K562 (cell line): ENCODE results near the gene LDLRAD3. TPM values are rescaled to one million over a fixed set of nuclear protein-coding genes. Genes with fewer than 3 reads are reported as not detected.
A peak's percentile ranks its signal among the peaks of the same experiment; 100 is the strongest.

Experiments
- ATAC-seq: fragments of 200-7000 bp; cut with Tn5 transposase; 3 replicates; pipeline ENCODE4 v1.9.1; 2020; ENCODE audit warnings: moderate library complexity
- BruUV-seq: library from RNA; stranded (reverse); fragments of 400-500 nt; replicated peaks from 2 replicates; lab custom pipeline; 2021; lab: Mats Ljungman, UMichigan
- CTCF ChIA-PET: fragments of 300-600 bp; formaldehyde crosslinking; extraction: SDS; loops from one replicate; lab custom pipeline; 2021; ENCODE audit warnings: low intra/inter-chr PET ratio; lab: Yijun Ruan, JAX
- POLR2A ChIA-PET: fragments of 300-600, 350-650 bp; sonication (Branson Sonifier 250); formaldehyde crosslinking; extraction: SDS; loops from one replicate; lab custom pipeline; 2021; ENCODE audit warnings: antibody characterized with exemption, inconsistent platforms; lab: Yijun Ruan, JAX
- DNase-seq, 4 experiments: peaks; one replicate each; pipeline versions ENCODE4 v3.0.0 to v3.0.0-alpha.2; 2011 to 2018; ENCODE audit warnings: low spot score in 3 of 4, mixed read lengths in 3 of 4; ENCODE audit errors: extremely low read depth in 1 of 4
- FAIRE-seq: peaks from 2 replicates; lab custom pipeline; 2011; peaks lifted over from hg19 to GRCh38; lab: Jason Lieb, UNC
- H2AFZ ChIP-seq: 2 replicates; pipeline ENCODE4 v1.6.0; 2011; ENCODE audit warnings: low read depth, low read length, control low read depth, inconsistent platforms
- H3K27ac ChIP-seq: fragments of 200-600 bp; 3 replicates; pipeline ENCODE4 v1.8.0; 2011; ENCODE audit warnings: low read depth, mild to moderate bottlenecking, control low read depth, inconsistent platforms, low read length, moderate library complexity, mixed read lengths; ENCODE audit errors: extremely low read depth
- H3K27me3 ChIP-seq, 2 experiments: fragments of 300-600 bp in 1 of 2; 2 replicates in 1 of 2; 3 replicates in 1 of 2; pipeline versions ENCODE4 v1.6.0 to v1.8.0; 2011; ENCODE audit warnings: inconsistent platforms in 2 of 2, low read length in 2 of 2, mild to moderate bottlenecking in 1 of 2, mixed read lengths in 1 of 2, moderate library complexity in 1 of 2; ENCODE audit not compliant: control insufficient read depth in 2 of 2, insufficient read depth in 2 of 2
- H3K36me3 ChIP-seq: fragments of 300-600 bp; 3 replicates; pipeline ENCODE4 v1.8.0; 2011; ENCODE audit warnings: mild to moderate bottlenecking, low read length, inconsistent platforms; ENCODE audit not compliant: control insufficient read depth, insufficient read depth
- H3K4me1 ChIP-seq, 2 experiments: fragments of 200-600 bp in 1 of 2; replicated peaks in 1 of 2; 2 replicates in 1 of 2; 3 replicates in 1 of 2; pipeline versions ENCODE4 v1.5.1 to v1.8.0; 2011; ENCODE audit warnings: inconsistent platforms in 2 of 2, low read length in 2 of 2, mild to moderate bottlenecking in 1 of 2, mixed read lengths in 1 of 2, moderate library complexity in 1 of 2; ENCODE audit not compliant: control insufficient read depth in 2 of 2, insufficient read depth in 2 of 2
- H3K4me2 ChIP-seq: 2 replicates; pipeline ENCODE4 v1.6.1; 2011; ENCODE audit warnings: low read length, control low read depth, inconsistent platforms, mixed read lengths; ENCODE audit not compliant: insufficient read depth
- H3K4me3 ChIP-seq: fragments of 200-600 bp; sonication (generic), shearing (Covaris generic); 2 replicates; pipeline ENCODE4 v1.5.1; 2016; ENCODE audit warnings: control low read depth, inconsistent platforms
- H3K79me2 ChIP-seq: fragments of 200-600 bp; 3 replicates; pipeline ENCODE4 v1.8.0; 2011; ENCODE audit warnings: low read length, inconsistent platforms; ENCODE audit not compliant: control insufficient read depth, insufficient read depth
- H3K9ac ChIP-seq, 2 experiments: 2 replicates each; pipeline versions ENCODE4 v1.6.0 to v1.6.1; 2011; ENCODE audit warnings: low read depth in 2 of 2, low read length in 2 of 2, control low read depth in 1 of 2, inconsistent platforms in 1 of 2, mild to moderate bottlenecking in 1 of 2, mixed read lengths in 1 of 2; ENCODE audit not compliant: insufficient read depth in 1 of 2
- H3K9me1 ChIP-seq: one replicate; pipeline ENCODE4 v1.6.0; 2011; ENCODE audit warnings: inconsistent platforms, mild to moderate bottlenecking, low read length, moderate library complexity; ENCODE audit not compliant: control insufficient read depth, insufficient read depth
- H3K9me3 ChIP-seq: replicated peaks from 2 replicates; pipeline ENCODE4 v1.5.1; 2011; ENCODE audit warnings: low read depth, low read length, inconsistent platforms; ENCODE audit not compliant: control insufficient read depth, insufficient read depth
- H4K20me1 ChIP-seq: replicated peaks from 2 replicates; pipeline ENCODE4 v1.6.1; 2011; ENCODE audit warnings: low read length, inconsistent platforms, mixed read lengths; ENCODE audit not compliant: control insufficient read depth, insufficient read depth
- CEBPB ChIP-seq: fragments of 450-650 bp; IDR thresholded peaks from 2 replicates; pipeline ENCODE4 v1.6.1; 2016; ENCODE audit warnings: missing genetic modification characterization, missing compliant biosample characterization
- GATA2 ChIP-seq: sonication (generic); formaldehyde crosslinking; IDR thresholded peaks from 2 replicates; pipeline ENCODE4 v1.4.0; 2020; ENCODE audit warnings: mild to moderate bottlenecking, missing genetic modification reagents
- JUNB ChIP-seq: fragments of 450-650 bp; formaldehyde crosslinking; conservative IDR thresholded peaks from 2 replicates; pipeline ENCODE4 v1.4.0; 2020; ENCODE audit warnings: mild to moderate bottlenecking
- KLF10 ChIP-seq: fragments of 250-450 bp; sonication (Bioruptor Pico); IDR thresholded peaks from 2 replicates; pipeline ENCODE4 v1.6.1; 2021; ENCODE audit warnings: matching md5 sums
- ZBTB33 ChIP-seq: sonication (generic); formaldehyde crosslinking; IDR thresholded peaks from 2 replicates; pipeline ENCODE4 v1.8.1; 2023; ENCODE audit warnings: mild to moderate bottlenecking, missing genetic modification reagents
- ZNF589 ChIP-seq: fragments of 200-800 bp; sonication (Bioruptor generic); IDR thresholded peaks from 2 replicates; pipeline ENCODE4 v1.6.1; 2016; ENCODE audit warnings: low read depth, missing genetic modification characterization, missing compliant biosample characterization
- ZNF77 ChIP-seq: fragments of 250-450 bp; sonication (Bioruptor Pico); IDR thresholded peaks from 2 replicates; pipeline ENCODE4 v1.5.0; 2020
- WGBS: fragments of 100-300 bp; shearing (Covaris generic); methylation state at CpG from one replicate; pipeline ENCODE4 v1.1.6; 2016; ENCODE audit warnings: low coverage, mixed read lengths; ENCODE audit not compliant: insufficient coverage; ENCODE audit errors: missing lambda C conversion rate; 5-methylcytosine and 5-hydroxymethylcytosine counted together
- in situ Hi-C: fragments of 300-500 bp; cut with MboI; formaldehyde crosslinking; loops from 4 replicates; pipeline ENCODE4 v1.15.0; 2018; ENCODE audit warnings: inconsistent platforms, mixed read lengths
- intact Hi-C: fragments of 100-400 bp; cut with micrococcal nuclease; formaldehyde crosslinking; loops from 2 replicates; pipeline ENCODE4 v1.14.2; 2022
- polyA plus RNA-seq, 8 experiments: library from polyadenylated mRNA; depleted of rRNA in 4 of 8; stranded (reverse) in 5 of 8; unstranded in 3 of 8; fragments of >200 nt; fragmentation: Nextera tagmentation in 2 of 8; fragmentation: Illumina TruSeq in 1 of 8; extraction: Ambion mirVana in 2 of 8; extraction: Trizol in 1 of 8; gene quantifications; 2 replicates each; pipeline versions ENCODE4 v1.2.1 to v1.2.3, GENCODE V29; 2011 to 2014; ENCODE audit warnings: inconsistent platforms in 1 of 8, missing spikeins in 1 of 8
- total RNA-seq, 7 experiments: library from RNA; depleted of rRNA in 6 of 7; stranded (reverse); fragments of >200 nt in 6 of 7; fragmentation: Illumina TruSeq in 2 of 7; extraction: Trizol in 2 of 7; gene quantifications; 2 replicates each; pipeline versions ENCODE4 v1.2.1 to v1.2.3, GENCODE V29; 2011 to 2021; ENCODE audit warnings: low replicate concordance in 1 of 7

LDLRAD3 gene
- total and polyA plus RNA-seq, 9 of the 15 experiments (the other 6 are each of a cell fraction or from before 2014, with no cell fraction given), result 0.73 to 7.2 (median 3.5) TPM

- peak overlapping the region; percentile 30; the same call in 2 of the 3 replicates for H3K27ac ChIP-seq
These were observed 154.2 kb downstream of the LDLRAD3 start for GRCh38 chr11:36098087-36098486.

More at GRCh38 chr11:36098087-36098486, 154.2 kb downstream of the LDLRAD3 start:
- ChIA-PET POLR2A (interaction anchor here (1.1 to 1.2 kb wide), 3 partner anchors 9 to 11 kb away, joined by 3 to 4 read pairs (median 3); no protein-coding TSS in a partner anchor), CTCF (no interaction called here)
- Histone ChIP-seq H2AFZ (peak overlapping the region; percentile 56; the same call in 1 of the 2 replicates), H3K4me2 (peak overlapping the region; percentile 5), H3K9me3 (peaks cover 10% of the 10 kb centered on the region), H3K4me1 (peaks cover 17 to 44% of the 10 kb centered on the region in 2 experiments), H3K4me3 (no peak overlapping the region), H3K79me2 (no peaks in the 10 kb centered on the region), H3K36me3 (0 out of 3 replicates have a peak, but pooled peaks cover 4% of the 10 kb centered on the region), H3K27me3 (no peaks in the 10 kb centered on the region), H4K20me1 (no peaks in the 10 kb centered on the region), H3K9ac (peak overlapping the region; percentile 18 to 80; a peak in 2 of 4 replicates), H3K9me1 (no peaks in the 10 kb centered on the region)
- no TSS peak for BruUV-seq
- ATAC-seq, result peak; percentile 27
- DNase-seq, result peak in 1 of 4 experiments; percentile 23
- intact Hi-C loops, result no loop called here
- TF ChIP-seq JUNB (CRISPR knock-in tag) (no peak), CEBPB (tag) (peak; percentile 28; the same call in 1 of the 2 replicates), ZBTB33 (CRISPR knock-in tag) (peak; percentile 74), ZNF589 (no peak), KLF10 (CRISPR knock-in tag) (no peak), GATA2 (CRISPR knock-in tag) (0 out of 2 replicates have a peak, but pooled peaks have one; percentile 13), ZNF77 (CRISPR knock-in tag) (no peak)
- in situ Hi-C loops, result no loop called here
- FAIRE-seq, result no peak
- WGBS, result 37% methylated on average over 6 of the region's 6 CpGs
